ENCODE measurements around the gene SYNGAP1. TPM values are rescaled to one million over a fixed set of nuclear protein-coding genes. Genes with fewer than 3 reads are reported as not detected.

SYNGAP1 gene
- total and polyA plus RNA-seq, 3 donors from 2014 or later: 29.4 to 43.9 (median 31.5) TPM

GRCh38 chr6:33421344-33421643 is 1.4 kb downstream of the SYNGAP1 start:
- no peaks in the 10 kb centered on the region for H3K36me3 ChIP-seq (ENCODE audit: low read depth, missing control alignments)
- no peaks in the 10 kb centered on the region for H3K27me3 ChIP-seq
- DNase-seq: no peak
- no peak overlapping the region for H3K27ac ChIP-seq
- TF ChIP-seq, protein P1, sequence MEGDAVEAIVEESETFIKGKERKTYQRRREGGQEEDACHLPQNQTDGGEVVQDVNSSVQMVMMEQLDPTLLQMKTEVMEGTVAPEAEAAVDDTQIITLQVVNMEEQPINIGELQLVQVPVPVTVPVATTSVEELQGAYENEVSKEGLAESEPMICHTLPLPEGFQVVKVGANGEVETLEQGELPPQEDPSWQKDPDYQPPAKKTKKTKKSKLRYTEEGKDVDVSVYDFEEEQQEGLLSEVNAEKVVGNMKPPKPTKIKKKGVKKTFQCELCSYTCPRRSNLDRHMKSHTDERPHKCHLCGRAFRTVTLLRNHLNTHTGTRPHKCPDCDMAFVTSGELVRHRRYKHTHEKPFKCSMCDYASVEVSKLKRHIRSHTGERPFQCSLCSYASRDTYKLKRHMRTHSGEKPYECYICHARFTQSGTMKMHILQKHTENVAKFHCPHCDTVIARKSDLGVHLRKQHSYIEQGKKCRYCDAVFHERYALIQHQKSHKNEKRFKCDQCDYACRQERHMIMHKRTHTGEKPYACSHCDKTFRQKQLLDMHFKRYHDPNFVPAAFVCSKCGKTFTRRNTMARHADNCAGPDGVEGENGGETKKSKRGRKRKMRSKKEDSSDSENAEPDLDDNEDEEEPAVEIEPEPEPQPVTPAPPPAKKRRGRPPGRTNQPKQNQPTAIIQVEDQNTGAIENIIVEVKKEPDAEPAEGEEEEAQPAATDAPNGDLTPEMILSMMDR (IDR thresholded peaks at IDR 0.05): no peak
- no peak for TF ChIP-seq POLR2A (IDR thresholded peaks at IDR 0.05)
- H3K9me3 ChIP-seq: no peaks in the 10 kb centered on the region
- intact Hi-C loops (cut with DNase I; ENCODE audit: low total_unique reads): no loop called here
- peaks cover 36% of the 10 kb centered on the region for H3K4me1 ChIP-seq
- 80 to 91% methylated on average over 2 of the region's 2 CpGs for WGBS, 2 donors
- H3K4me3 ChIP-seq: no peak overlapping the region

DNA sequence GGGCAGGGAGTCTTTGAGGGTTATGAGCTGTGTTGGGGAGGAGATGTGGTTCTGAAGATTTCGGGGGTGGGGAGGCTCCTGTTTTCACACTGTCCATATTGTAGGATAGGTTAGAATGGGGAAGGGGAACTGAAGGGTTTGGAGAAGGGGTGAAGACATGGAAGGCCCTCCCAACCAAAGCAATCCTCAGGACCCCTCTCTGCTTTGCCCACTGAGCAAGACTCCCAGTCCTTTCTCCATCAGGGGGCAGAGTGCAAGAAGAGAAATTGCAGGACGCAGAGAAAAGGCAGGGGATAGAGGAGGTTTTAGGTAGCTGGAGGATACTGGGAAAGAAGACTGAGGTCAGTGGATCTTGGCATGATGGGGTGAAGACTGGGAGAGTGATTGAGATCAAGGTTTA is 3.9 kb downstream of the SYNGAP1 start:
- Histone ChIP-seq H3K4me1 (peaks cover 41% of the 10 kb centered on the region), H3K27ac (no peak overlapping the region), H3K4me3 (no peak overlapping the region), H3K27me3 (no peaks in the 10 kb centered on the region), H3K36me3 (ENCODE audit: low read depth, missing control alignments) (no peaks in the 10 kb centered on the region), H3K9me3 (no peaks in the 10 kb centered on the region)
- DNase-seq: no peak
- no peak for TF ChIP-seq POLR2A (IDR thresholded peaks at IDR 0.05)
- TF ChIP-seq, protein P1 (IDR thresholded peaks at IDR 0.05): no peak
- intact Hi-C loops (cut with DNase I; ENCODE audit: low total_unique reads): no loop called here
- WGBS, 2 donors: 95 to 100% methylated on average over 2 of the region's 2 CpGs

DNA sequence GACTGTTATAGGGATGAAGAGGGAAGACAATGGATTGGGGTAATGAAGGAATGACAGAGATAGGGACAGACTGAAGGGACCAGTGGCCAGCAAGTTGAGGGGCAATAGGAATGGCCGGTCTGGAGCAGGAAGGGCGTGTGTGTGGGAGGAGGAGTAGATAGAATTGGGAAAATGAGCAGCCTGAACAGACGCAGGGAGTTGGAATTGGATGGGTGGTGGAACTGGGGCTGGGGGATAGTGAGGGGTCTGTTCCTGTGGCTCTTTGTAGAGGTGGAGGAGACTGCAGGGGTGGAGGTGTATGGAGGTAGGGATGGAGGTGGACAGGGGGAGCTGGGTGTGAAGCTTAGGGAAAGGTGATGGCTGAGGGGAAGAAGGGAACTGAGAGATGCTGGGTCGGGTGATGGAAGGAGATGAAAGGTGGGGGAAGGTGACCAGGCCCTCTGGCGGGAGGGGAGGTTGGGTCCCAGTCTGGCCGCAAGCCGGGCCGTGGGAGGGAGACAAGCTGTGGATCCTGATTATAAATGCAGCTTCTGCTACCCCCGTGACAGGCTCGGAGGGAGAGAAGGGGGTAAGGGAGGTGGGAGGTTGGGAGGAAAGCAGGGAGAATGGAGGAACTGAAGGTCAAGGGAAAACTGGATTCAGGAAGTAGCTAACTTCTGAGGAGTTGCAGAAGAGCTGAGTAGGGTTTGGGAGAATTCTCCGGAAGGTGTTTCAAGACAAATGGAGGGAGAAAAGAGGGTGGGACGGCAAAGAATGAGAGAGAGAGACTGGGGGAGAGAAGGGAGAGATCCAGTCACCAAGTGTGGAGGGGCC is 5.2 kb downstream of the SYNGAP1 start:
- Histone ChIP-seq H3K9me3 (no peaks in the 10 kb centered on the region), H3K4me3 (peak overlapping the region; percentile 46 to 83), H3K27ac (peak overlapping the region; percentile 86 to 97), H3K36me3 (ENCODE audit: low read depth, missing control alignments) (no peaks in the 10 kb centered on the region), H3K27me3 (no peaks in the 10 kb centered on the region), H3K4me1 (peaks cover 40% of the 10 kb centered on the region)
- no peak for DNase-seq
- TF ChIP-seq, protein P1 (IDR thresholded peaks at IDR 0.05): no peak
- no peak for TF ChIP-seq POLR2A (IDR thresholded peaks at IDR 0.05)
- WGBS, 2 donors: 5 to 7% methylated on average over 12 of the region's 12 CpGs
- intact Hi-C loops (cut with DNase I; ENCODE audit: low total_unique reads): no loop called here

DNA sequence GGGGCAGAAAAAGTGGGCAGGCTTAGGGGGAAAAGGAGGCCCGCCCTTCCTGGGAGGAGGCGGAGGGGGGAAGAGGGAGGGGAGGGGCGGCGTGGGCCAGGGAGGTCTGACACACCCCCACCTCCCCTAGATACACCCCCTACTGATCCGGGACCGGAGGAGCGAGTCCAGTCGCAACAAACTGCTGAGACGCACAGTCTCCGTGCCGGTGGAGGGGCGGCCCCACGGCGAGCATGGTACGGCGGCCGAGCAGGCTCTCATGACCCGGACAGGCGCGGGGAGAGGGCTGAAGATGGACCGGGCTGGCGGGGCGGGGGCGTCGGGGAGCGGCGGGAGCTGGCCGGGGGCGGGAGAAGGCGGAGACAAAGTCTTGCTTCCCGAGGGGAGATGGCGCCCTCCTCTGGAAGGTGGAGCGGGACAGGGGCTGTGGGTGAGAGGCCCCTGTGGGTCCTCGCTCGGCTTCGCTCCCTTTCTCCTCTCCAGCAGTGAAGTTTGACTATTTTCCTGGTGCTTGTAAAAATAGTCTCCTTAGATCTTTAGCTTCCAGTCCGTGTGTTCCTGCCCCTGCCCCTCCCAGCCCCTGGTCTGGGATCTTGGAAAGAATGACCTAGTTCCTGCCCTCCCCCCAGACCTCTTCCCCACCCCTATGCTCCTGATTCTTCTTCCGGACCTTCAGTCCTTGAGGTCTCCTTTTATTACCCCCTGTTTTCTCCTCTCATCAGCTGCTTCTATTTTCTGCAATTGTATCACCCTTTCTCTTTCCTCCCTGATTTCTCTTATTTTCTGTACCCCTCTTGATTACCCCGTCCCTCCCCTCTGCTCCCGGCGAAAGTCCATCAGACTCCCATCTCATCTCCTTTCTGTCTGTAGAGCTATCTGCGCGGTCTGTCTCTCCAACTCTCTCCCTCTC is 6.1 kb downstream of the SYNGAP1 start:
- TF ChIP-seq, protein P1 (IDR thresholded peaks at IDR 0.05): peak in 2 of 3 experiments; percentile 46 to 61
- TF ChIP-seq POLR2A (IDR thresholded peaks at IDR 0.05): no peak
- Histone ChIP-seq H3K27me3 (no peaks in the 10 kb centered on the region), H3K27ac (peak overlapping the region; percentile 86 to 97), H3K9me3 (no peaks in the 10 kb centered on the region), H3K4me3 (peak overlapping the region; percentile 46 to 83), H3K4me1 (peaks cover 48% of the 10 kb centered on the region), H3K36me3 (ENCODE audit: low read depth, missing control alignments) (no peaks in the 10 kb centered on the region)
- intact Hi-C loops (cut with DNase I; ENCODE audit: low total_unique reads): no loop called here
- 1 to 2% methylated on average over 24 to 36 of the region's 43 CpGs for WGBS, 2 donors
- peak; percentile 91 for DNase-seq
